Keratinocyte (primary cell): ENCODE data around the gene PRR18.

Experiments
- CTCF ChIP-seq, 3 experiments: IDR thresholded peaks in 1 of 3; conservative IDR thresholded peaks in 1 of 3; optimal IDR thresholded peaks in 1 of 3; 2 replicates in 2 of 3; 3 replicates in 1 of 3; pipeline versions ENCODE3 to v1.5.1; 2011; ENCODE audit warnings: low read length in 3 of 3, mild to moderate bottlenecking in 3 of 3, moderate library complexity in 2 of 3, control low read depth in 1 of 3, inconsistent platforms in 1 of 3; ENCODE audit not compliant: insufficient read depth in 2 of 3; ENCODE audit errors: extremely low read depth in 1 of 3
- EZH2 ChIP-seq: IDR thresholded peaks from one replicate; pipeline ENCODE4 v1.6.1; 2012; ENCODE audit warnings: inconsistent platforms, mild to moderate bottlenecking, low read length, moderate library complexity

- no peak for TF ChIP-seq CTCF (optimal IDR thresholded peaks at IDR 0.05 in 1 of 3, IDR thresholded peaks at IDR 0.05 in 1 of 3, conservative IDR thresholded peaks at IDR 0.05 in 1 of 3; ENCODE audit: extremely low read depth in 1 of 3, insufficient read depth in 2 of 3, low read length in 3 of 3)
- no peak for TF ChIP-seq EZH2
Measured at GRCh38 chr6:166325383-166326042, 17.3 kb upstream of the PRR18 start.
